HTR-8/SVneo (cell line): ENCODE results near the gene SNRNP25.
A peak's percentile ranks its signal among the peaks of the same experiment; 100 is the strongest.

Source experiments
- DNase-seq: peaks from one replicate; pipeline ENCODE4 v3.0.0; 2011; ENCODE audit warnings: low spot score, mixed read lengths; ENCODE audit not compliant: insufficient read length
- FAIRE-seq: peaks from 2 replicates; lab custom pipeline; 2011; peaks lifted over from hg19 to GRCh38; lab: Jason Lieb, UNC

Gene SNRNP25

DNA sequence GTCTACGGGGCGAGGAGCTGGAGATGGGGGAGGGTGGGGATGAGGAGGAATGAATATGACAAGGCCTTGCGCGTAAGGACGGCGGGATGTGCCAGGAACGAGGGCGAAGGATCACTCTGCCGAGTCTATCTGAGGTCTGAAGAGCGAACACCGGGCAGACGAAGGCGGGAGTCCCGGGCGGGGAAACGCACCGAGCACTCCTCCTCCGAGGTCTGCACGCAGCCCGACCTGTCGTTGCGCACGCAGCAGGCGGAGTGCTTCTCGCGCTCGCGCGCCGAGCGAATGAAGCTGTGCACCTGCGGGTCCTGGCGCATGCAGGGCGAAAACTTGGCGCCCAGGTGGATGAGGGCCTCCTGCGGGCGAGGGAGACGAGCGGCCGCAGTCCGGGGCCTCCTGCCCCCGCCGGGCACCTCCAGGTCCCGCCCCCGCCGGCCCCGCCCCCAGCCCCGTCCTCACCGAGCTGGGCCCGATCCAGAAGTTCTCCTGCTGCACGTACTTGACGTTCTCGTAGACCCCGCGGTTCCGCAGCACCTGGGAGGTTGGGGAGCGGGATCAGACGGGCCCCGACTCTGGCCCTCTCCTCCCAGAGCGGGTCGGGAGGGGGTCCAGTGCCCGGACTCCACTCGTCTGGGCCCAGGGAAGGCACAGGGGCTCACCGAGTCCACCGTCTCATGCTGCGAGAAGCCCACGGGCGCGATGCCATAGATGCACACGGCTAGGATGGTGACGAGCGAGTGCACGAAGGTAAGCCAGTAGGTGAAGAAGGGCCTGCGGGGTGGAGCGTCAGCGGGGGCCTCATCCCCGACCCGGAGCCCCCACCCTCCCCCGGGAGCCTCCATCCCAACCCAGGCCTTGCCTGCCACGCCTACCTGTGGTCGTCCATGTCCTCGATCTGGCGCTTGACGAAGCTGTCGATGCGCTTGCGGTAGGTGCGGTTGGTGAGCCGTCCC, 7.6 kb downstream of the SNRNP25 start:
- no peak for FAIRE-seq
- DNase-seq: no peak

DNA sequence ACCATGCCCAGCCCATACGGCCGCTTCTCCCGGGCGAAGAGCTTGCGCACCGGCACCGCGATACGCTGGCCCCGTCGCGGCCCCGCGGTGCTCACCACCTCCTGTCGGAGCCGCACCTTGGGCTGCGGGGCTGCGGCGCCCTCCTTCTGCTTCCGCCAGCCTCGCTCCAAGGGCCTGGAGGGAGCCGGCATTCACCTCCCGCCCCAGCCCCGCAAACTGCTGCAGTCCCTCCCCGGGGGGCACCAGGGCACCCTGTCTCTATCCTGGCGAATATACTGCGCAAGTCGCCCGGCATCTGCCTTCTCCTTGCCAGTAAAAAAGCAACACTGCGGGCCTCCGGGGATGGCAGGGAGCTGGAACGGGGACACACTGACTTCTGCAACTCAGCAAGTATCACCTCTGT, 8.3 kb downstream of the SNRNP25 start:
- DNase-seq (no peak), FAIRE-seq (no peak)

DNA sequence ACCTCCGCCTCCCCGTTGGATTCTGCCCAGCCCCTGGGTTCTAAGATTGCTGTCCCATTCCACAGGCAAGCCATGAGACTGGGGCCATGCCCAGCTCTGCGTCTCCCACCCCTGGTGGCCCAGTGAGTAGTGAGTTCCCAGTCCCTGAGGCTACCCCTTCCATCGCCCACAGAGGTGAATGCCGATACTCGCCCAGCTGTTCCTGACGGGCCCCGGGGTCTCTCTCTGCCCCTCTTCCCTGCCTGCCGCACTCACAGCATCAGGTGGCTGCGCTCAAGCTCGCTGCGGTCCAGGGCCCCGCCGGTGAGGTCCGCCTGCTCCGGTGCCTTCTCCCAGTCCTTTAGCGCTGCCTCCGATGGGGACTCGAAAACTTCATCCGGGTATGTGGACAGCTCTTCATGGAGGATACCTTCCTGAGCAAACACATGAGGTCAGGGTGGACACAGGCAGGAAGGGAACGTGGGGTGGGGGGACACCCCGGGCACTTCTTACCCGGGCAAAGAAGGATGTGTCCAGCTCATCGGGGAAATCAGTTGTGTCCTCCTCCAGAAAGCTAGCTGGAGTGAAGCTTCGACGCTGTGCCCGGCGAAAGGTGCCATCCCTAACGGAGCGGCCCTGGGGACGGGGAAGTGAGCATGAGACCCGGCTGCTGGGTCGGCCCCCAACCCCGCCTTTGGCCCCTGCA, 8.8 kb downstream of the SNRNP25 start:
- no peak for DNase-seq
- no peak for FAIRE-seq

DNA sequence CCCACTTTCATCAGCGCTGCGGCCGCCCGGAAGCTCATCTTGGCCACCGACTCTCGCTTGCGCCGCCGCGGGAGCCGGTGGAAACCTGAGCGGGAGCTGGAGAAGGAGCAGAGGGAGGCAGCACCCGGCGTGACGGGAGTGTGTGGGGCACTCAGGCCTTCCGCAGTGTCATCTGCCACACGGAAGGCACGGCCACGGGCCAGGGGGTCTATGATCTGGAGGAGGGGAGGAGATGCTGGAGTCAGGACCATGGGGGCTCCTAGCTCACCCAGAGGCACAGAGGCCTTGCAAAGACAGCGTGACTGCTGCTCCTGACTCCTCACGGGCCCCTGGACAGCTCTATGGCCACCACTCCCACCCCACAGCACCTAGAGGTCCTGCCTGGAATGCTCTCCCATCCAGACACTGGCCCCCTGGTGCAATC, 9.4 kb downstream of the SNRNP25 start:
- DNase-seq (no peak), FAIRE-seq (no peak)

DNA sequence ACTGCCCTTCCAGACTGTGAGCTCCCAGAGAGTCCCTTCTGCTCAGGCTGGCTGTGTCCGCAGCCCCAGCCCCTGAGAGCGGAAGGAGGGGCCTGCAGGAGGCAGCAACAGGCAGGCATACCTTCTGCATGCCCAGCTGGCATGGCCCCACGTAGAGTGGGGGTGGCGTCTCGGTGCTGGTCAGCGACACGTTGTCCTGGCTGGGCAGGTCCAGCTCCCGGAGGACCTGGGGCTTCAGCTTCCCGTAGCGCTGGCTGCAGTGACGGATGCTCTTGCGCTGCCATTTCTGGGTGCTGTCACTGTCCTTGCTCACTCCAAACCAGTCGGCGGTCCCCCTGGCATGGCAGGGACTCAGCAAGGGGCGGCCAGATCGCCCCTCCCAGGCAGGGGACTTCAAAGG, 9.8 kb downstream of the SNRNP25 start:
- DNase-seq (no peak), FAIRE-seq (no peak)

DNA sequence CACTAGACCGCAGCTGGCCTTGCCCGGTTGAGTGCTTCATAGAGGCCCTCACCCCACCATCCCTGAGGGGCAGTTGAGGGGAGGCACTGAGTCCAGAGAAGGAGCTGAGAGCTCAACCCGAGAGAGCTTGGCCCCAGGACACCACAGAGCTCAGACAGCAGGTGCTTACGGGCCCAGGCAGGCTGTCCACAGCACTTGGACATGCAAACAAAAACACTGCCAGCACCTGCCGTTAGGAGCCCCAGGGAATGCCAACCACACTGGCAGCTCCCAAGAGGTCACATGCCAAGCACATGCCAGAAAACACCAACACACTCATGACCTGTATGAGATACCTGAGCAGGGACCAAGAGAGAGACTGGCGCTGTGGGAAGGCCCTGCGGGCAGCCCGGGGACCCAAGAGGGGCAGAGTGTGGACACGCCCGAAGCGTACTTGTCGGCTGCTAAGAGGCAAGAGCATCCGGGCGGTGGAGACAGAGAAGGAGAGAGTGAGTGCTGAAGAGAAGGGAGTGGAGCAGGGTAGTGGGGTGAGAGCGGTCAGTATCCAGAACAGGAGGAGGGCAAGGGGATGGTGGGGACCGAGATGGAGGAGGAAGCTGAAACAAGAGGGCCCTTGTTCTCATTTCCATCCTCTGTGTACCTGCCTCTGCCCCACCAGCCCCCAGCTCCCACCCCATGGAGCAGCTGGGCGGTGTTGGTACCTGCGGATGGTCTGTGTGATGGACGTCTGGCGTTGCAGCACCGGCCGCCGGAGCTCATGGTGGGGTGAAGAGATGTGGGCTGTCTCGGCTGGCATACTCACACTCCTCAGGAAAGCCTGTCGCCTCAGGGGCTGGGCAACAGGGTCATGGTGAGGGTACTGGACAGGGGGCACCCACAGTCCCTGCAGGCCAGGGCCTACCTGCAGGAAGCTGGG, 10.6 kb downstream of the SNRNP25 start:
- no peak for FAIRE-seq

DNA sequence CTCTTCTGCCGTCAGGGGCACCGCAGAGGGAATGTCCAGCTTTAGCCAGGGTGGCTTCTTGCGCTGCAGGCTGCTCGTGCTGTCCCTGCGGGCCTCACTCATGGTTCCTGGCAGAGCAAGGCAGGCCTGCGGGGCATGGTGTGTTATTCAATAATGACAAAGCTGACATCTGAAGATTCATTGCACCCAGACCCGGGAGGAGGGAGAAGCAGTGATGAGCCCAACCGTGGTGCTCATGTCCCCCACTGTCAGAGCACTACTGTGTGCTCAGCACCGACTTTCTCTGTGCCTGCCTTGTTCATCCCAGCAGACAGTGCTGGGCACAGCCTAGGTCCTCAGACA, 11.3 kb downstream of the SNRNP25 start:
- no peak for DNase-seq
- FAIRE-seq: peak; percentile 36

More for the DNA sequence above, 10.6 kb downstream of the SNRNP25 start:
- no peak for DNase-seq

DNA sequence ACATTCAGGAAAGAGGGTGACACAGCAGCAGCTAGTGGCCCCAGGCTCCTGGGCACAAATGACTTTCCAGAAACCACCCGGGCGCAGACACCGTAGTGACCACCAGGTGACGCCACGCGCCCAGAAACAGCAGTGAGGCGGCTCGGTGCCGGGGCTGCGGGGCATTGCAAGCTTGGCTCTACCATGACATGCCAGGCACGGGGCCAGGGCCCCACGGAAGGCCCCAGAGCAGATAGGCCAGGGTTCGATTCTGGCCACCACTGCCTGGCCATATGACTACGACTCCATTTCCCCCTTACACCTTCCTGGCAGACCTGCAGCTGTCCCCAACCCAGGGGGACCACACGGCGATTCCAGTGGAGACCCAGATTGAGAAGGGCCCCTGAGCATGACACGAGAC, 12.1 kb downstream of the SNRNP25 start:
- peak; percentile 86 for DNase-seq
- FAIRE-seq: peak; percentile 89

DNA sequence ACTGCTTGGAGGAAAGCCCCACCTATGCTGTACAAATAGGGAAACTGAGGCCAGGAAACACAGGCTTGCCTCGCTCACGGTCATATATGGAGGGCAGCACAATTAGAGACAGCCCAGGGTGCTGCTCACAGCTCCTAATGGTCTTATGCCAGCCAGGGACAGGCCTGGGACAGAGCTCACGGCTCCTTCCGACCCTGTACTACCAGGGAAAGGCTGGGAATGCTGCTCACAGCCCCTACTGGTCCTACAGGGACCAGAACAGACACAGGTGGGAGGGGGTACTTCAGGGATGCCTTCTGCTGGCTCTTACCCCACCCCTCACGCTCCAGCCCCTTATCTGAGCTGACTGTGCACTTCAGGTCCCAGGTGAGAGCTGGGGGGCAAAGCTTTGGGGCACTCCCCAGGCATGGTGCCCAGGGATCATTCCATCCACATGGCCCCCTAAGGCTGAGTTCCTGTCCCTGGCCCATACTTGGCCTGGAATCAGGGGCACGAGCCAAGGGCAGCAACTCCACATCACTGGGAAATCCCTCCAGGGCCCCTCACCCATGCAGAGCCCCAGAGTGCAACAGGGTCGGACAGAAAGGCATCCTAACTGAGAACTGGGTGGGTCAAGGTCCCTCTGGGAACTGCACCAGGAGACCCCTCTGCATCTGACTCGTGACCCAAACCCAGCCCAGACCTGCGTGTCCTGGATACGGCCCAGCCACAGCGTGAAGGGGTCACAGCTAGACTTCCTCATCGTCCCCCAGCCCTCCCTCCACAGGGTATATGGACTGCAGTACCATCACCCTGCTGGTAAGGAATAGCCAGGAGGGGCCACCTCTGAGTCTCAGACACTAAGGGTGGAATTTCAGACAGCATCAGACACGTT, 12.9 kb downstream of the SNRNP25 start:
- FAIRE-seq (no peak), DNase-seq (no peak)

DNA sequence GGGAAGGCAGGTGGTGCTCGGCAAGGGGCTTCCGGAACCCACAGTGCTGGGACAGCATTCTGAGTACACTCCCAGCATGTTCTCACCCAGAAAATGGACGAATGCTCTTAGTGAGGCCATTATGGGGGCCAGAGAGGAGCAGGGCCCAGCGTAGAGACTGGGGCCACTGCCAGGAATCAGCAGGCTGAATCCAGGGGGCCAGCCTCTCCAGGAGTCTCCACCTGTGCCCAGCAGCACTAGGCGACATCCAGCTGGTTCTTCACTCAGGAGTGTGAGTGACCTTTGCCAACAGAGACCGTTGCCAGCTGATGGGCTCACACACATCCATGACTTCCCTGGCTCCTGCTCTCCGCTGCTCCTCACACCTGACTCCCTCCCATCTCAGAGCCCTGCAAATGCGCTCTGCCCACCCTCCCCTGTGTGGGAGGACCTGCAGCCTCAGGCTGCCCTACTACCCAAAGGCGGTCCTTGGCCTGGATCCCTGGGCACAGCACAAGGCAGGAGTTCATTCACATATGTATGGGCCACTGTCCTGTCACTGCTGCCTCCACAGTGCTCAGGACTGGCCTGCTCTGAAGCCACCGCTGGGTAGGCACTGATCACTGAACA, 13.7 kb downstream of the SNRNP25 start:
- FAIRE-seq (peak; percentile 42), DNase-seq (no peak)

DNA sequence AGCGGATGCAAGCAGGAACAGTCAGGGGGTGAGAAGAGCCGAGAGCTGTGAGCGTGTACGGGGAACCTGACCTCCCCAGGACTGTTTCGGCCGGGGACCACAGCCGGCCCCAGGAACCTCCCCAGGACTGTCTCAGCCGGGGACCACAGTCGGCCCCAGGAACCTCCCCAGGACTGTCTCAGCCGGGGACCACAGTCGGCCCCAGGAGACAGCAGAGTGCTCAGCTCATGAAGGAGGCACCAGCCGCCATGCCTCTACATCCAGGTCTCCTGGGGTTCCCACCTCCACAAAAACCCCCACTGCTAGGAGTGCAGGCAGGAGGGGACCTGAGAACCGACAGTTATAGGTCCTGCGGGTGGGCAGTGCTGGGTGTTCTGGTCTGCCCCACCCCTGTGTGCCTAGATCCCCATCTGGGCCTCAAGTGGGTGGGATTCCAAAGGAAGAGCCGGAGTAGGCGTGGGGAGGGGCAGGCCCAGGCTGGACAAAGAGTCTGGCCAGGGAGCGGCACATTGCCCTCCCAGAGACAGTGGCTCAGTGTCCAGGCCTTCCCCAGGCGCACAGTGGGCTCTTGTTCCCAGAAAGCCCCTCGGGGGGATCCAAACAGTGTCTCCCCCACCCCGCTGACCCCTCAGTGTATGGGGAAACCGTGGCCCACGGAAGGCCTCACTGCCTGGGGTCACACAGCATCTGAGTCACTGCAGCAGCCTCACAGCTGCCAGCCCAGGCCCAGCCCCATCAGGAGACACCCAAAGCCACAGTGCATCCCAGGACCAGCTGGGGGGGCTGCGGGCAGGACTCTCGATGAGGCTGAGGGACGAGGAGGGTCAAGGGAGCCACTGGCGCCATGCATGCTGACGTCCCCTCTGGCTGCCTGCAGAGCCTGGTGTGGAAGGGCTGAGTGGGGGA, 14.5 kb downstream of the SNRNP25 start:
- no peak for FAIRE-seq
- DNase-seq: no peak

DNA sequence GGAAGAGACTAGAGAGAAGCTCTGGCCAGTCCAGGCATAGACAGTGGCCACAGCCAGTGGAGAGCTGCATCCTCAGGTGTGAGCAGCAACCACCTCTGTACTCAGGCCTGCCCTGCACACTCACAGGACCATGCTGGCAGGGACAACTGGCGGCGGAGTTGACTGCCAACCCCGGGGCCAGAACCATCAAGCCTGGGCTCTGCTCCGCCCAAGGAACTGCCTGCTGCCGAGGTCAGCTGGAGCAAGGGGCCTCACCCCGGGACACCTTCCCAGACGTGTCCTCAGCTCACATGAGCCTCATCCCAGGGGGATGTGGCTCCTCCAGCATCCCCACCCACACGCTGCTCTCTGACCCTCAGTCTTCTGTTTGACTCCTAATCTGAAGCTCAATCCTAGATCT, 15.6 kb downstream of the SNRNP25 start:
- FAIRE-seq (no peak), DNase-seq (no peak)

DNA sequence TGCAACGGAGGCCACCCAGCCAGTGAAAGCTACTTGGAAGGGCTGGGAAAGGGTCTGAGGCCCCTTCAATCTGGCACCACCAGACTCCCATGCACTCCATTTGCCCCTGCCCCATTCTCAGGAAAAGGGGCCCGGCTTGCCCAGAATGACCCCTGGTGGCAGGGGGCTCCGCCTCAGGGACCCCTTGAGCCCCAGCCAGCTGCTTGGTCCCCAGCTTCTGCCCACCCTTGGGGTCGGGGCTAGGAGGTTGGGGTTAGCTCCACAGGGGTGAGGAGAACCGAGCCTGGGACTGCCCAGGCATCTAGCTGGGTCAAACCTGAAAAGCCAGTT, 17.5 kb downstream of the SNRNP25 start:
- DNase-seq: no peak
- no peak for FAIRE-seq

DNA sequence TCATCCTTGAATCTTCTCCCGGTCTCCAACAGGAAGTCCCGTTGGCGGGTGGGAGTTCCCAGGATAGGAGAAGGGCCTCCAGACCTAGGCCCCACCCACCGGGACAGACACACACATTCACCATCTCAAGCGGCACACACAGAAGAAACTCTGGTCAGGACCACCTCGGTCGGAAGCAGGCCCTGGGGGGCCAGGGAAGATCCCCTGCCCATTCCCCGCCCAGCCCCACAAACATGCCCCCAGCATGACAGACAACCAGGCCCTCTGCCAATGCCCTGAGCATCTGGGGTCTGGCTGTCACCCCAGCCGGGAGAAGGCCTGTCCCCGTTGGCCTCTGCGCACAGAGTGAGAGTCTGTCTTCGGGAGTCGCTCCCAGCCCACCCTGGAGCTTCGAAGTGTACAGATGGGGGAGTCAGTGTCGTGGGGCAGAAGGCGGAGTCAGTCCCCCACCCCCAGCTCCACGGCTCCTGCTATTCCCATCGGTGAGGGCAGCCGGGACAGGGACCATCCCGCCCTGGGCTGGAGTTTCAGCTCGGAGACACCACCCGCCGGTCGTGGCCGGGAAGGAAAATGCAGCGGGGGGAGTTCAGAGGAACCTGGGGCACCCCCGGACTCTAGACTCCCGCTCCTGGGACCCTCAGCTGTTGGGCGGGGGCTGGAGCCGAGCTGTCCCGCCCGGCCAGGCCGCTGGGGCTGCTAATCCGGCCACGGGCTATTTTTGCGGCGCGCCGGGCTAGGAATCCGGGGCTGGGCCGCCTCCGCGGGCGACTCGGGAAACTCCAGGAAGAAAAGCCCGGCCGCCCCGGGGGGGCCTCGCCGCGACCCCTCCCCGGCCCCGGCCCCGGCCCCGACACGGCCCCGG, 18.1 kb downstream of the SNRNP25 start:
- DNase-seq: peak; percentile 77
- FAIRE-seq: peak; percentile 83

DNA sequence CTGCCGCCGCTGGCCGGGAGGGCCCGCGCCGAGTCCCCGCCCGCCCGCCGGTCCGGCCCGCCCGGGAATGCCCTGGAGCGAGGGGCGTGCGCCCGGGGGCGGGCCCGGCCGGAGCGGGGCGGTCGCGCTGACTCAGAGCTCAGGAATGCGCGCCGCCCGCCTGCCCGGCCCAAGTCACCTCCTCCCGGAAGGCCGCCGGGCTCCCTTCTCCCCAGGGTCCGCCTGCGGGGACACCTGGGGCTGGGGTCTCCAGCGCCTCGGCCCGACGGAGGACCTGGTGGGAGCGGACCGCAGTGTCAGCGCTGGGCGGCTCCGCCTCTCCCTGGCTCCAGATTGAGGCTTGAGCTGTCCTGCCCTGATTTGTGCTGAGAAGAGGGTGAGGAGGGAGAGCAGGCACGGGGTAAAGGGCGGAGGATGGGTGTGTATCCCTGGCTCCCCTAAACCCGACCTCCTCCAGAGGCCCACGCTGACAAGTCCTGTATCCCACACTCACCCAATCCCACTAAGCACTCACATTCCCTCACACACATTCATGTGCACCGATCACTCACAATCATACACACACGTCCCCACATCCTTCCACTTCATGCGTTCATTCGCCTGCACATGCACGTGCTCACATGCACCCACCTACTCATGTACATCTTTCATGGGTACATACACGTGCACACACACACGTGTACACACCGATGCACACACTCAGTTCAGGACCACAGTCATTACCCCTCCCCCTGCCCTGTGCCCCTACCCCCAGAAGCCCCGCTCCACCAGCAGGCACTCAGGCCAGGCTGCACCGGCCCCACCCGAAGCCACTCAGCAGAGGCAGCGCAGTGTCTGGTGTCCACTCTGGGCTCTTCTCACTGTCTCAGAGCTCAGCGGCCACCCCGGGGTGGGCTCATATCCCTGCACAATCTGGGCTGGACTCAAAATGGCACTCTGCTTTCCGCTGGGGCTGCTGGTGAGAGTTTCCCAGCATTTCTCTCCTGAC, 19.2 kb downstream of the SNRNP25 start, which contains the start of gene RHBDF1:
TSS of gene RHBDF1 (minus strand) at position 71 of the 988 bp plus-strand sequence. CDS start 7,616 bp downstream, outside the sequence.
- FAIRE-seq: peak; percentile 93

More for the DNA sequence above, 19.2 kb downstream of the SNRNP25 start, which contains the start of gene RHBDF1:
- DNase-seq: peak; percentile 61
